AG04450 (cell line): ENCODE results near the gene LTB. TPM values are rescaled to one million over a fixed set of nuclear protein-coding genes. Genes with fewer than 3 reads are reported as not detected.

Experiments used
- CTCF ChIA-PET: fragments of 300-600, 350-600 bp; formaldehyde crosslinking; extraction: SDS; loops from one replicate; lab custom pipeline; 2022; ENCODE audit warnings: antibody characterized with exemption, inconsistent platforms; lab: Charles Lee
- POLR2A ChIA-PET: fragments of 350-600 bp; formaldehyde crosslinking; extraction: SDS; loops from one replicate; lab custom pipeline; 2021; ENCODE audit warnings: antibody characterized with exemption, inconsistent platforms; lab: Yijun Ruan, JAX
- DNase-seq: peaks from one replicate; pipeline ENCODE4 v3.0.0-alpha.2; 2011; ENCODE audit warnings: low read depth, low spot score
- H3K27ac ChIP-seq: one replicate; pipeline ENCODE4 v1.5.1; 2012; ENCODE audit warnings: low read depth, low read length, control low read depth
- H3K27me3 ChIP-seq: one replicate; pipeline ENCODE4 v1.6.0; 2012; ENCODE audit warnings: low read length; ENCODE audit not compliant: control insufficient read depth, insufficient read depth
- H3K4me3 ChIP-seq: 2 replicates; pipeline ENCODE4 v1.5.1; 2011; ENCODE audit warnings: mild to moderate bottlenecking, low read depth, low read length, control low read depth
- H3K9me3 ChIP-seq: 2 replicates; pipeline ENCODE4 v1.5.1; 2012; ENCODE audit warnings: low read length; ENCODE audit not compliant: control insufficient read depth, insufficient read depth
- polyA plus RNA-seq: library from polyadenylated mRNA; depleted of rRNA; stranded (reverse); fragments of >200 nt; gene quantifications from 2 replicates; pipeline ENCODE4 v1.2.3, GENCODE V29; 2011
- TF ChIP-seq, protein P1 (sequence below): IDR thresholded peaks from 2 replicates; pipeline ENCODE4 v1.5.1; 2011; ENCODE audit warnings: low read depth, low read length, control low read depth, inconsistent platforms

Gene LTB
- polyA plus RNA-seq, 1 experiment = not detected

DNA sequence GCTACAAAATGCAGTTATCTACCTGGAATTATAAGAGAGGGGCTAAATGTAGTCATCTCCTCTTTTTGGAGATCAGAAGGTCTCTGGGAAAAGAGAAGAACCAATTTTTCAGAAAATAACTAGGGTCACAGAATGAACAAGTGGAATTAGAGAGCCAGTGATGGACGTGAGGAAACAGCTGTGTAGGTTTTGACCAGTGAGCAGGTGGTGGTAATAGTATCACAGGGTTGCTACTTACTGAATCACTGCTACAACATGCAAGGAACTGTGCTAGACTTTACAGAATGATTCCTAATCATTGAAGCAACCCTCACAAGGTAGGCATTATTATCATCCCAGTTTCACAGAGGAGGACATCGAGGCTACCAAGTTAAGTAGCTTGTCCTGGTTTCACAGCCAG is 37.5 kb downstream of the LTB start:
- Histone ChIP-seq H3K9me3 (peaks cover 3% of the 10 kb centered on the region; the same call in 1 of the 2 replicates), H3K27me3 (no peaks in the 10 kb centered on the region), H3K4me3 (no peak overlapping the region), H3K27ac (no peak overlapping the region)
- ChIA-PET POLR2A (no interaction called here), CTCF (interaction anchor here (0.5 to 14.1 kb wide), 2 partner anchors 52 to 53 kb away, joined by 3 to 388 read pairs; partner anchors contain the start of gene NCR3)
- DNase-seq = no peak
- TF ChIP-seq, protein P1, sequence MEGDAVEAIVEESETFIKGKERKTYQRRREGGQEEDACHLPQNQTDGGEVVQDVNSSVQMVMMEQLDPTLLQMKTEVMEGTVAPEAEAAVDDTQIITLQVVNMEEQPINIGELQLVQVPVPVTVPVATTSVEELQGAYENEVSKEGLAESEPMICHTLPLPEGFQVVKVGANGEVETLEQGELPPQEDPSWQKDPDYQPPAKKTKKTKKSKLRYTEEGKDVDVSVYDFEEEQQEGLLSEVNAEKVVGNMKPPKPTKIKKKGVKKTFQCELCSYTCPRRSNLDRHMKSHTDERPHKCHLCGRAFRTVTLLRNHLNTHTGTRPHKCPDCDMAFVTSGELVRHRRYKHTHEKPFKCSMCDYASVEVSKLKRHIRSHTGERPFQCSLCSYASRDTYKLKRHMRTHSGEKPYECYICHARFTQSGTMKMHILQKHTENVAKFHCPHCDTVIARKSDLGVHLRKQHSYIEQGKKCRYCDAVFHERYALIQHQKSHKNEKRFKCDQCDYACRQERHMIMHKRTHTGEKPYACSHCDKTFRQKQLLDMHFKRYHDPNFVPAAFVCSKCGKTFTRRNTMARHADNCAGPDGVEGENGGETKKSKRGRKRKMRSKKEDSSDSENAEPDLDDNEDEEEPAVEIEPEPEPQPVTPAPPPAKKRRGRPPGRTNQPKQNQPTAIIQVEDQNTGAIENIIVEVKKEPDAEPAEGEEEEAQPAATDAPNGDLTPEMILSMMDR = no peak

DNA sequence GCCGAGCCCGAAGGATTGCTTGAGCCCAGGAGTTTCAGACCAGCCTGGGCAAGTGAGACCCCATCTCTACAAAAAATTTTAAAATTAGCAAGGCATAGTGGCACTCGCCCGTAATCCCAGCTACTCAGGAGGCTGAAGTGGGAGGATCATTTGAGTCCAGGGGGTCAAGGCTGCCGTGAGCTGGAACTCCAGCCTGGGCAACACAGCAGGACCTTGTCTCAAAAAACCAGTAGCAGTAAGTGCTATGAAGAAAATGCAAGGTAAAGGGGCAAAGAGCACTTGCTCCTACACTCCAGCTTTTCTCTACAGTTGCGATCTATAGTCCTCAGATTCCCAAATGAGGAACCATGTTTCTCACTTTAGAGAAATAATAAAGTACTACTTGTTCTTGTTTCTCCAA is 38.6 kb downstream of the LTB start:
- ChIA-PET CTCF (interaction anchor here (1.0 to 14.1 kb wide), 2 partner anchors 37 to 54 kb away, joined by 4 to 388 read pairs; partner anchors contain the start of gene NCR3), POLR2A (no interaction called here)
- Histone ChIP-seq H3K4me3 (no peak overlapping the region), H3K27me3 (no peaks in the 10 kb centered on the region), H3K27ac (no peak overlapping the region), H3K9me3 (peaks cover 3% of the 10 kb centered on the region; the same call in 1 of the 2 replicates)
- TF ChIP-seq, protein P1 = no peak
- no peak for DNase-seq

DNA sequence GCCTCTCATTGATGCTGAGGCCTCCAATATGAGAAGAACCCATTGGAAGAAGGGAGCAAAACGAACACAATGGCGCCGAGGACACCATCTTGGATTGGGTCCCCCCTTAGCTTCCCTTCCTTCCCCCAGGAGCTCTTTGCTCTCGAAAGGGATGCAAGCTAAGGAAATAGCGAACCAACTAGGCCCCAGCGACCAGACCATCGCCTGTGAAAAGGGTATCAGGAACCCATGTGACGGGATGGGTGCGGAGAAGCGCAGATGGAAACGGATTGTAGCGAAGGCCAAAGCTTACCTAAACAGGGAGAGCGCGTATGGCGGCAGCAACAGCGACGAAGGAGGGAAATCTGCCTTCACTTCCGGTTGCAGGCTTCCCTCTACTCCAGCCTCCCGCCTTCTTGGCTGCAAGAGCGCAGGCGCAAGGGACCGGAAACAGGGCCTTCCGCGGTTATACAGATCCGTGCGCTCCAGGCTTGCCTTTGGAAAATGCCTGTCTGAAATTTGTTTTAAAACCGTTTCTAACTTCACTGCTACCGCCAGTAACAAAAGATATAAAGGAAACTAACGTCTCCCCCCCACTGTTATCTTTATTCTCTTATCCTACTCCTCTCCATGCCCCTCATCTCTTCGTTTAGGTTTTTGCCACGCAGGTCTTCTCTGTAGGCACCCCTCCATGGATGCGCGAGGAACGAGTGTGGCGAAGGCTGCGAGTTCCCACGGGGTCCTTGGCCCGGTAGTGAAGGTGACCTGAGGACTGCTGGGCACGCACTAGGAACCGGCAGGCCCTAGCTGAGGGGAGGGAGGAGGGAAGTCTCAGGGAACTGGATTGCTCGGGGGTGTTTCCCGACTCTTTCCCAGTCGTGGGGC is 40.3 kb downstream of the LTB start, which contains the start of gene DDX39B:
TSS of gene DDX39B (minus strand) at position 346 of the 864 bp plus-strand sequence. CDS start 1,471 bp downstream, outside the sequence.
- peak; percentile 93 for DNase-seq
- Histone ChIP-seq H3K27ac (peak within 1 kb of the TSS; percentile 95), H3K27me3 (no peaks in the 10 kb centered on the region), H3K4me3 (peak within 1 kb of the TSS; percentile 92), H3K9me3 (no peaks in the 10 kb centered on the region)
- TF ChIP-seq, protein P1 = no peak
- CTCF ChIA-PET = interaction anchor here (0.7 to 14.1 kb wide), 5 partner anchors 39 to 863 kb away, joined by 3 to 388 read pairs (median 5); partner anchors contain the start of gene NCR3
- POLR2A ChIA-PET = interaction anchor here (1.0 to 2.2 kb wide), 8 partner anchors 10 to 79 kb away, joined by 3 to 24 read pairs (median 5); partner anchors contain the start of gene MCCD1

DNA sequence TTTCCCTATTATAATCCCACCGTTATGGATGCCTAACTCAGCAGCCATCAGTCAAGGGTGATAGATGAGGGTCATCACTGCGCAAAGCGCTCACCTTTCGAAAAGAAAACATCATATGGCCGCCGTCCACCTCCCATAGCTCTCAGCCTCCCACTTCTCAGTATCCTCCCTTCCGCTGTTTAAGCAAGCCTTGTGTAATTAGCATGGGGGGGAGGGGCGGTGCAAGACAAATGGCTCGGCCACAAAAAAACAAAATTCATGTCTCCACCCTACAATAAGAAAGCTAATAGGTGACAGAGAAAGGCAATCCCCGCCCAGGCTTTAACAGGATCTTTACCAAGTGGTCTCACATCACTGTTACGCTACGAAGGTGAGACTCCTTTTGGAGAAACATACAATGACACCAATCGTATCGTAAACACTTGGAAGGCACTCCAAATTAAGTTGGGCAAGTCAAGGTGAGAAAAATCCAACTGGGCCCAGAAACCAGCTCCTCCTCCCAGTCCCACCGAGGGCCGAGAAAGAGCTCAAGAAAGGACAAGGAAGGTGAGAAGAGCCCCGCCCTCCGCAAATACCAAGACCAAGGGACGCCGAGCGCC is 41.1 kb downstream of the LTB start:
- DNase-seq = no peak
- peak overlapping the region; percentile 92 for H3K4me3 ChIP-seq
- no peaks in the 10 kb centered on the region for H3K27me3 ChIP-seq
- ChIA-PET CTCF (interaction anchor here (0.6 to 14.1 kb wide), 5 partner anchors 39 to 120 kb away, joined by 4 to 388 read pairs (median 6); partner anchors contain the start of genes C6orf47 and NCR3), POLR2A (interaction anchor here (0.5 to 2.2 kb wide), 9 partner anchors 9 to 79 kb away, joined by 3 to 24 read pairs (median 4); partner anchors contain the start of gene MCCD1)
- TF ChIP-seq, protein P1 = no peak
- no peaks in the 10 kb centered on the region for H3K9me3 ChIP-seq
- peak overlapping the region; percentile 95 for H3K27ac ChIP-seq
